HepG2 (cell line): ENCODE results near the gene KCNK10. TPM values are rescaled to one million over a fixed set of nuclear protein-coding genes. Genes with fewer than 3 reads are reported as not detected.

Source experiments
- ATAC-seq: fragments of 200-7000 bp; cut with Tn5 transposase; 3 replicates; pipeline ENCODE4 v1.9.1; 2020; ENCODE audit warnings: mild to moderate bottlenecking, moderate library complexity
- BruUV-seq: library from RNA; stranded (reverse); fragments of 400-500 nt; replicated peaks from 2 replicates; lab custom pipeline; 2021; lab: Mats Ljungman, UMichigan
- CTCF ChIA-PET: fragments of 300-600 bp; formaldehyde crosslinking; extraction: SDS; loops from one replicate; lab custom pipeline; 2021; ENCODE audit warnings: low total read pairs, inconsistent platforms, low intra/inter-chr PET ratio; lab: Yijun Ruan, JAX
- POLR2A ChIA-PET: fragments of 350-600 bp; sonication (Branson Sonifier 250); formaldehyde crosslinking; loops from one replicate; lab custom pipeline; 2020; ENCODE audit warnings: antibody characterized with exemption, inconsistent platforms; lab: Yijun Ruan, JAX
- DNase-seq: peaks from one replicate; pipeline ENCODE4 v3.0.0-alpha.2; 2015; ENCODE audit warnings: low spot score
- FAIRE-seq: peaks from 3 replicates; lab custom pipeline; 2011; peaks lifted over from hg19 to GRCh38; lab: Jason Lieb, UNC
- H2AFZ ChIP-seq: one replicate; pipeline ENCODE4 v1.6.1; 2011; ENCODE audit warnings: low read length, inconsistent platforms
- H3K27ac ChIP-seq: fragments of 300-600 bp; 3 replicates; pipeline ENCODE4 v1.8.0; 2011; ENCODE audit warnings: mixed run types, mild to moderate bottlenecking, mixed read lengths, low read length, inconsistent platforms; ENCODE audit not compliant: insufficient read depth; ENCODE audit errors: extremely low read length
- H3K27me3 ChIP-seq, 2 experiments: fragments of 200-600 bp in 1 of 2; 2 replicates in 1 of 2; 3 replicates in 1 of 2; pipeline versions ENCODE4 v1.6.0 to v1.8.0; 2011; ENCODE audit warnings: low read length in 2 of 2, mild to moderate bottlenecking in 2 of 2, moderate library complexity in 2 of 2, inconsistent platforms in 1 of 2; ENCODE audit not compliant: insufficient read depth in 2 of 2, control insufficient read depth in 1 of 2
- H3K36me3 ChIP-seq, 2 experiments: fragments of 200-600 bp in 1 of 2; replicated peaks in 1 of 2; 2 replicates in 1 of 2; 3 replicates in 1 of 2; pipeline versions ENCODE4 v1.5.1 to v1.8.0; 2011; ENCODE audit warnings: low read length in 2 of 2, inconsistent platforms in 1 of 2; ENCODE audit not compliant: insufficient read depth in 2 of 2, control insufficient read depth in 1 of 2
- H3K4me1 ChIP-seq: 2 replicates; pipeline ENCODE4 v1.5.1; 2012; ENCODE audit warnings: low read length, inconsistent platforms; ENCODE audit not compliant: insufficient read depth
- H3K4me2 ChIP-seq: 2 replicates; pipeline ENCODE4 v1.6.0; 2011; ENCODE audit warnings: low read depth, low read length, inconsistent platforms
- H3K4me3 ChIP-seq, 3 experiments: fragments of 200-600 bp in 1 of 3; sonication (generic), shearing (Covaris generic) in 1 of 3; replicated peaks in 1 of 3; 2 replicates each; pipeline ENCODE4 v1.5.1; 2011 to 2016; ENCODE audit warnings: low read length in 3 of 3, inconsistent platforms in 2 of 3, low read depth in 2 of 3, mild to moderate bottlenecking in 2 of 3, control low read depth in 1 of 3, mixed read lengths in 1 of 3; ENCODE audit not compliant: insufficient read depth in 1 of 3
- H3K79me2 ChIP-seq: one replicate; pipeline ENCODE4 v1.6.1; 2011; ENCODE audit warnings: low read length, inconsistent platforms; ENCODE audit not compliant: insufficient read depth
- H3K9ac ChIP-seq: 2 replicates; pipeline ENCODE4 v1.6.0; 2011; ENCODE audit warnings: mild to moderate bottlenecking, low read depth, low read length, inconsistent platforms; ENCODE audit not compliant: insufficient read depth
- H3K9me3 ChIP-seq: 2 replicates; pipeline ENCODE4 v1.5.1; 2012; ENCODE audit warnings: mild to moderate bottlenecking, low read length
- H4K20me1 ChIP-seq: 2 replicates; pipeline ENCODE4 v1.6.0; 2011; ENCODE audit warnings: inconsistent platforms, mild to moderate bottlenecking, low read length, moderate library complexity; ENCODE audit not compliant: insufficient read depth
- ATAD3A ChIP-seq: sonication (generic); formaldehyde crosslinking; IDR thresholded peaks from 2 replicates; pipeline ENCODE4 v1.4.0; 2020; ENCODE audit warnings: missing genetic modification reagents
- BRF2 ChIP-seq: sonication (generic); formaldehyde crosslinking; IDR thresholded peaks from 2 replicates; pipeline ENCODE4 v1.8.1; 2022; ENCODE audit warnings: mild to moderate bottlenecking, missing genetic modification reagents
- CHD4 ChIP-seq: fragments of 200-600 bp; sonication (generic); IDR thresholded peaks from 2 replicates; pipeline ENCODE4 v1.7.0; 2017; ENCODE audit warnings: mild to moderate bottlenecking, low read length, borderline replicate concordance
- FIP1L1 ChIP-seq: fragments of 200-400 bp; formaldehyde crosslinking; IDR thresholded peaks from 2 replicates; pipeline ENCODE4 v1.6.1; 2018; ENCODE audit warnings: low read depth, mild to moderate bottlenecking, low read length, moderate library complexity, borderline replicate concordance; ENCODE audit not compliant: insufficient read depth
- IKZF4 ChIP-seq: sonication (generic); formaldehyde crosslinking; IDR thresholded peaks from 2 replicates; pipeline ENCODE4 v1.5.1; 2020; ENCODE audit warnings: borderline replicate concordance, mild to moderate bottlenecking, low read depth, missing genetic modification reagents; ENCODE audit errors: not compliant biosample characterization
- KLF11 ChIP-seq: IDR thresholded peaks from 2 replicates; pipeline ENCODE4 v1.6.1; 2016; ENCODE audit warnings: missing compliant biosample characterization
- MED8 ChIP-seq: sonication (generic); formaldehyde crosslinking; IDR thresholded peaks from 2 replicates; pipeline ENCODE4 v1.8.1; 2023; ENCODE audit warnings: mild to moderate bottlenecking, missing genetic modification reagents; ENCODE audit not compliant: insufficient replicate concordance
- PCBP2 ChIP-seq: fragments of 200-400 bp; formaldehyde crosslinking; optimal IDR thresholded peaks from 2 replicates; pipeline ENCODE3; 2018; ENCODE audit warnings: low read length, low read depth; ENCODE audit not compliant: poor library complexity, severe bottlenecking
- RFXANK ChIP-seq: IDR thresholded peaks from 2 replicates; pipeline ENCODE4 v1.6.1; 2016
- SKIL ChIP-seq: sonication (generic); formaldehyde crosslinking; IDR thresholded peaks from 2 replicates; pipeline ENCODE4 v1.8.0; 2022; ENCODE audit warnings: missing genetic modification reagents, mild to moderate bottlenecking, moderate library complexity, borderline replicate concordance
- SNRNP70 ChIP-seq: fragments of 200-400 bp; formaldehyde crosslinking; IDR thresholded peaks from 2 replicates; pipeline ENCODE4 v1.6.1; 2017; ENCODE audit warnings: mild to moderate bottlenecking, low read depth, low read length, moderate library complexity
- THAP8 ChIP-seq: sonication (generic); formaldehyde crosslinking; IDR thresholded peaks from 2 replicates; pipeline ENCODE4 v1.5.1; 2020; ENCODE audit warnings: missing genetic modification reagents, mild to moderate bottlenecking, borderline replicate concordance
- ZBTB44 ChIP-seq: sonication (generic); formaldehyde crosslinking; IDR thresholded peaks from 2 replicates; pipeline ENCODE4 v1.4.0; 2020; ENCODE audit warnings: missing genetic modification reagents
- ZNF20 ChIP-seq: sonication (generic); formaldehyde crosslinking; IDR thresholded peaks from 2 replicates; pipeline ENCODE4 v1.4.0; 2020; ENCODE audit warnings: mild to moderate bottlenecking, moderate library complexity, missing genetic modification reagents
- ZNF431 ChIP-seq: sonication (generic); formaldehyde crosslinking; IDR thresholded peaks from 2 replicates; pipeline ENCODE4 v1.9.0; 2022; ENCODE audit warnings: missing genetic modification reagents, low read depth, mild to moderate bottlenecking, borderline replicate concordance
- ZNF7 ChIP-seq: IDR thresholded peaks from 2 replicates; pipeline ENCODE4 v1.6.1; 2016; ENCODE audit warnings: missing biosample characterization, missing genetic modification reagents
- ZNF724P ChIP-seq: sonication (generic); formaldehyde crosslinking; IDR thresholded peaks from 2 replicates; pipeline ENCODE4 v1.8.0; 2022; ENCODE audit warnings: missing genetic modification reagents, borderline replicate concordance
- ZNF83 ChIP-seq: sonication (generic); formaldehyde crosslinking; IDR thresholded peaks from 2 replicates; pipeline ENCODE4 v1.4.0; 2020; ENCODE audit warnings: missing genetic modification reagents, mild to moderate bottlenecking, borderline replicate concordance
- WGBS: methylation state at CpG from one replicate; pipeline ENCODE4 v1.1.6; 2017; ENCODE audit warnings: low lambda C conversion rate; 5-methylcytosine and 5-hydroxymethylcytosine counted together
- in situ Hi-C: cut with HindIII; loops from 2 replicates; pipeline ENCODE4 v1.10.0; 2017; ENCODE audit warnings: low pct_unique_long_range_greater_than_20kb; ENCODE audit not compliant: extremely low pct_ligation_motif_present
- intact Hi-C: fragments of 100-400 bp; cut with micrococcal nuclease; formaldehyde crosslinking; loops from one replicate; pipeline ENCODE4 v1.10.0; 2022; ENCODE audit not compliant: unreplicated experiment
- polyA plus RNA-seq, 8 experiments: library from polyadenylated mRNA; depleted of rRNA in 3 of 8; stranded (reverse) in 7 of 8; unstranded in 1 of 8; fragments of >200 nt; fragmentation: Illumina TruSeq in 4 of 8; extraction: Trizol in 4 of 8; gene quantifications; 2 replicates each; pipeline versions ENCODE4 v1.2.1 to v1.2.3, GENCODE V29; 2011 to 2016; ENCODE audit warnings: low read depth in 4 of 8, missing spikeins in 1 of 8, mixed read lengths in 1 of 8; ENCODE audit not compliant: insufficient read depth in 1 of 8
- total RNA-seq, 5 experiments: library from RNA; depleted of rRNA; stranded (reverse); fragments of >200 nt; fragmentation: Illumina TruSeq; extraction: Trizol; gene quantifications; 2 replicates each; pipeline ENCODE4 v1.2.3, GENCODE V29; 2016; ENCODE audit warnings: low read depth in 1 of 5

Gene KCNK10
- total and polyA plus RNA-seq, 2 of the 13 experiments (the other 11 are each of a cell fraction or from before 2014, with no cell fraction given), result not detected

- no peak overlapping the region for H3K4me3 ChIP-seq
- WGBS, result 21% methylated on average over 6 of the region's 6 CpGs
- H3K9me3 ChIP-seq, result no peaks in the 10 kb centered on the region
- DNase-seq, result no peak
- H3K36me3 ChIP-seq, result no peaks in the 10 kb centered on the region
- peaks cover 5% of the 10 kb centered on the region for H3K4me1 ChIP-seq
- no peaks in the 10 kb centered on the region for H3K27me3 ChIP-seq
- H2AFZ ChIP-seq, result no peak overlapping the region
- no peak overlapping the region for H3K27ac ChIP-seq
- no peak for TF ChIP-seq ZNF20
- TF ChIP-seq FIP1L1, result no peak
- TF ChIP-seq RFXANK, result no peak
- TF ChIP-seq SKIL (CRISPR knock-in tag), result no peak
- TF ChIP-seq CHD4, result no peak
- TF ChIP-seq ZBTB44 (CRISPR knock-in tag), result no peak
- TF ChIP-seq ZNF431 (CRISPR knock-in tag), result no peak
- no peak for TF ChIP-seq SNRNP70
- TF ChIP-seq ZNF83 (CRISPR knock-in tag), result no peak
- TF ChIP-seq ATAD3A (CRISPR knock-in tag), result no peak
- no peak for TF ChIP-seq PCBP2
- no peak for TF ChIP-seq BRF2
- TF ChIP-seq ZNF724P (CRISPR knock-in tag), result no peak
- TF ChIP-seq IKZF4 (CRISPR knock-in tag), result no peak
- TF ChIP-seq THAP8, result no peak
- no peak for TF ChIP-seq KLF11 (CRISPR knock-in tag)
- no peak for TF ChIP-seq ZNF7 (CRISPR knock-in tag)
- no peak for TF ChIP-seq MED8 (CRISPR knock-in tag)
- in situ Hi-C loops, result no loop called here
- H3K4me2 ChIP-seq, result no peak overlapping the region
- H3K79me2 ChIP-seq, result no peaks in the 10 kb centered on the region
- CTCF ChIA-PET, result no interaction called here
- H4K20me1 ChIP-seq, result no peaks in the 10 kb centered on the region
- no peak overlapping the region for H3K9ac ChIP-seq
- ATAC-seq, result no peak
- no peak for FAIRE-seq
- POLR2A ChIA-PET, result no interaction called here
- BruUV-seq, result no TSS peak
- intact Hi-C loops, result no loop called here
Observed at GRCh38 chr14:88305528-88306322, 17.3 kb downstream of the KCNK10 start.
